ENCODE measurements around the gene MAP1LC3A.

Gene MAP1LC3A

DNA sequence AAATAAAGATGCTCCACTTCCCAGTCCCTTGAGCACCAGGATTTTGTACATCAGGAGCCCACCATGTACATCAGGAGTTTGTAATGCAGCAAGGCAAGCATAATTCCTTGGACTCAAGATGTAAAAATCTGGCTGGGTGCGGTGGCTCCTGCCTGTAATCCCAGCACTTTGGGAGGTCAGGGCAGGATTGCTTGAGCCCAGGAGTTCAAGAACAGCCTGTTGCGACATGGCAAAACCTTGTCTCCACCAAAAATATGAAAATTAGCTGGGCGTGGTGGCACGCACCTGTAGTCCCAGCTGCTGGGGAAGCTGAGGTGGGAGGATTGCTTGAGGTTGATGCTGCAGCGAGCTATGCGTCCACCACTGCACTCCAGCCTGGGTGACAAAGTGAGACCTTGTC lies 16.1 kb upstream of the MAP1LC3A start:
- TF ChIP-seq, protein P1, sequence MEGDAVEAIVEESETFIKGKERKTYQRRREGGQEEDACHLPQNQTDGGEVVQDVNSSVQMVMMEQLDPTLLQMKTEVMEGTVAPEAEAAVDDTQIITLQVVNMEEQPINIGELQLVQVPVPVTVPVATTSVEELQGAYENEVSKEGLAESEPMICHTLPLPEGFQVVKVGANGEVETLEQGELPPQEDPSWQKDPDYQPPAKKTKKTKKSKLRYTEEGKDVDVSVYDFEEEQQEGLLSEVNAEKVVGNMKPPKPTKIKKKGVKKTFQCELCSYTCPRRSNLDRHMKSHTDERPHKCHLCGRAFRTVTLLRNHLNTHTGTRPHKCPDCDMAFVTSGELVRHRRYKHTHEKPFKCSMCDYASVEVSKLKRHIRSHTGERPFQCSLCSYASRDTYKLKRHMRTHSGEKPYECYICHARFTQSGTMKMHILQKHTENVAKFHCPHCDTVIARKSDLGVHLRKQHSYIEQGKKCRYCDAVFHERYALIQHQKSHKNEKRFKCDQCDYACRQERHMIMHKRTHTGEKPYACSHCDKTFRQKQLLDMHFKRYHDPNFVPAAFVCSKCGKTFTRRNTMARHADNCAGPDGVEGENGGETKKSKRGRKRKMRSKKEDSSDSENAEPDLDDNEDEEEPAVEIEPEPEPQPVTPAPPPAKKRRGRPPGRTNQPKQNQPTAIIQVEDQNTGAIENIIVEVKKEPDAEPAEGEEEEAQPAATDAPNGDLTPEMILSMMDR (IDR thresholded peaks at IDR 0.05; ENCODE audit: low read depth, low read length): no peak
- no peak overlapping the region for H3K4me3 ChIP-seq (ENCODE audit: low read depth, low read length)

DNA sequence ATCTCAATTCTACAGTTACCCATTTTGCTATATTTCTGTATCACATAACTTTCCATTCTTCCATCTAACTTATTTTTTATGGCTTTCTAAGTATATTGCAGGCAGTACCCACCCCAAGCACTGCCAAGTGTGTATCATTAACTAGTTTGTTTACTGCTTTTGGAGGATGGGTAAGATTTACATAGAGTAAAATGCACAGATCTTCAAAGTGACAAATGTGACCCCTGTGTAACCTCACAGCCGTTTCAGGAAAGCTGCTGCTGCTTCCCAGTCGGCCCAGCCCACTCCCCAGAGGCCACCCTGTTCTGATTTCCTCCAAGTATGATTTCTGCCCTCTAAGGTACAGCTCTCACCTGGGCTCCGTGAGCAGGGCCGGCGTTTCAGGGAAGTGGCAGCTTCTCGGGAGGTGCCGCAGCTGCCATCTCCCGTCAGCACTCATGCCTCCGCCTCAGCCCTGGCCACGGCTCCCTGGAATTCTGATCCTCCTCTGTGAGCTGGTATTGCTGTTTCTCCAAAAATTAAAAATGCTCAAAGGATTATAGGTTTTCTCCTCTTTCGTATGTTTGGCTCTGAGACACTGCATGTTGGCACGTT lies 15.0 kb upstream of the MAP1LC3A start:
- no peak overlapping the region for H3K4me3 ChIP-seq (ENCODE audit: low read depth, low read length)
- TF ChIP-seq, protein P1 (IDR thresholded peaks at IDR 0.05; ENCODE audit: low read depth, low read length): no peak

DNA sequence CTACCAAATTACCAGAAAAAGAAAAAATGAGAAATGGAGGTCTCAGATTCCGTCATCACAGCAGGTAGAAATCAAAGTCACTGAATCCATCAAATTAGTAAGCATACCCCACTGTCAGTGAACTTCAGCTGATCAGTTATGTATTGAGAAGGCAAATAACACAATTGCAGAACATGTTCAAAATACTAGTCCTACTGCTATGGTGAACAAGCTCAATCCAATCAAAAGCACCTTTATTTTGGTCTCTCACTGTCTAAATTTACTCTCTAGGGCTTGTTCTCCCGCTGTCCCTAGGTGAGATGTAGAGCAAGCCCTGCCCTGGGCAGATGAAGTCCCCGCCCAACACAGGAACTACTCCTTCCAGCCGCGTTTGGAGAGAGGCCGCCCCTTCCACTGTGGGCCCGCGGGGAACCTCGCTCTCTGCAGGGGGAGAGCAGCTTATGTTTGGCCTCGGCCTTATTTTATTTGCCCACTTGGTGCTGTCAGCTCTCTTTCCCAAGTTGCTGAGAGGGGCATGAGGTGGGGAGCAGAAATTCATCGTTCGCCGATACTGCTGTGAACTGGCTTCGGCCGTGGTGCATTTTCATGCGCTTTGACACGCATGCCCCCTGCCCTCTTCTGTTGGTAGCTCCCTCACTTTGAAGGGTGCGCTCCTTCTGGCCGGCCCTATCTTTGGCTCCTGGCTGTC lies 14.3 kb upstream of the MAP1LC3A start:
- no peak overlapping the region for H3K4me3 ChIP-seq (ENCODE audit: low read depth, low read length)
- TF ChIP-seq, protein P1 (IDR thresholded peaks at IDR 0.05; ENCODE audit: low read depth, low read length): no peak

DNA sequence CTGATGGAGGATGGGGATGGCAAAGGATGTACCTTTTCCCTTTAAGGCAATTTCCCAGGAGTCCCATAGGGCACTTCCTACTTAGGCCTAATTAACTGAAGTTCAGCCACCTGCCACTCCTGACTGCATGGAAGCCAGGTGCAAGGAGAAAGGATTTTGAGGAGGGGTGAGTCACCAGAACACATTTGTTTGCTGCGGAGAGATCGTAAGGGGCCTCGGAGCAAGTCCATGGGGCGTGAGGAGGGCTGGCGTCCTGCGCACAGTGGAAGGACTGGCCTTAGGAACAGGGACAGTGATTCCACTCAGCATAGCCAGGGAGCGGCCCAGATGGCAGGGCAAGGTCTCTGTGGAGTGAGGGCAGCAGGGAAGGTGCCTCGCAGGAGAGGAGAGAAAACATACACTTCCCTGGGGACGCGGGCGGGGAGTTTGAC lies 11.8 kb upstream of the MAP1LC3A start:
- TF ChIP-seq, protein P1 (IDR thresholded peaks at IDR 0.05; ENCODE audit: low read depth, low read length): no peak
- H3K4me3 ChIP-seq (ENCODE audit: low read depth, low read length): no peak overlapping the region

DNA sequence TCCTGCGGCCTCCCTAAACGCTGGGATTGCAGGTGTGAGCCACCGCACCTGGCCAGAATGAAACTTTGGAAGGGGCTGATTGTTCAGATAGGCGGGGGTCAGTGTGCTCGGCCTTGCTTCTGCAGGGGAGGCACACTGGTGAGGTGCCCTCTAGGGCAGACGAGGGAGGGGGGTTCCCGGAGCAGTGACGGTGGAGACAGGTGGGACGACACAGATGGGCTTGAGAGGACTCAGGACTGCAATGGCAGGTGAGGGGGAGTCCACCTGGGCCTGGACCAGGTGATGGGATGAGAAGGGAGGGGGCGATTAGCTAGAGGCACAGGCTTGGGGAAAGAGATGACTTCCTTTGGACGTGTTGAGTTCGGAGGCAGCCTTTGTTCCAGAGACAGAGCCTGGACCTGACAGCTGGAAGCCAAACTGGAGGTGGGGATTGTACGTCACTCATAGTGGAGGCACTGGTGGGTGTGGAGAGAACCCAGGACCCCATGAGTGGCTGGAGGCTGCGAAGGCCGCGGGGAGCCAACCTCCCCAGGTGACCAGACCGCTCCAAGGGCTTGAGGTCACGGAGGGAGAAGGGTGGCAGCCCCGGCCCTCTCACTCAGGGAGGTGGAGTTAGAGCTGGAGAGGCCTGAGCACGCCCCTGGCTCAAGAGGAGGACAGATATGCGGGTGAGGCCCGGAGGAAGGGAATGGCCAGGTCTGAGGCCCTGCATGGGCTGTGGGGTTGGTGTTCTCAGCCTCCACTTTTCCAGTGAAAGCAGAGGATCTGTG lies 10.5 kb upstream of the MAP1LC3A start:
- H3K4me3 ChIP-seq (ENCODE audit: low read depth, low read length): no peak overlapping the region
- TF ChIP-seq, protein P1 (IDR thresholded peaks at IDR 0.05; ENCODE audit: low read depth, low read length): no peak

DNA sequence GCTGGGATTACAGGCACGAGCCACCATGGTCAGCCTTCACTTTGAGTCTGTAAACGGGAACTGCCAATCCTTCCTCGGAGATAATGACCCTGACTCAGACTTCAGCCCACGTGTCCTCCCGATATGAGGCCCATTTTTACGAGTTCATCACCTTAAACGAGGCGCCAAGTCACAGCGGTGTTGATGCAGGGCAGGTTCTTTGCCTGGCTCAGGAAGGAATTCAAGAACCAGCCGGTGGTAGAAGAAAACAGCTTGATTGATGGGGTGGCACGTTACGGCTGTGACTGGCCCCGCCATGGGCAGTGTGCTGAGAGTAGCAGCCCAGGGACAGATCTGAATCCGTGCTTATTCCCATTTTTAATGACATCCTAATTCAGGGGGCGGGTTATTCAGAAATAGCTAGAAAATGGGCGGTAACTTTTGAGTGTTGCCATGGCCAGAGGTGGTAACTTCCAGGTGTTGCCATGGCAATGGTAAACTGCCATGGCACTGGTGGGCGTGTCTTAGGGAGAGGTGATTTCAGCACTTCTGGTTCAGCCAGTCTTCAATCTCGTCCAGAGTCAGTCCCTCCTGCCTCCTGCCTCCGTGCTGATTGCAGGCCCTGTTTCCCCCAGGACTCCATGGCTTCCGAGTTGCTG lies 9.1 kb upstream of the MAP1LC3A start:
- TF ChIP-seq, protein P1 (IDR thresholded peaks at IDR 0.05; ENCODE audit: low read depth, low read length): no peak

More for the DNA sequence above, 9.1 kb upstream of the MAP1LC3A start:
- no peak overlapping the region for H3K4me3 ChIP-seq (ENCODE audit: low read depth, low read length)
